HepG2 (cell line): Measurements from ENCODE around the gene TFDP2. TPM values are rescaled to one million over a fixed set of nuclear protein-coding genes. Genes with fewer than 3 reads are reported as not detected.

ENCODE experiments used
- ARNT ChIP-seq: fragments of 450-650 bp; IDR thresholded peaks from 2 replicates; pipeline ENCODE4 v1.6.1; 2017
- CBX2 ChIP-seq, 2 experiments: fragments of 200-600 bp in 1 of 2; sonication (generic); formaldehyde crosslinking in 1 of 2; IDR thresholded peaks; 2 replicates each; pipeline versions ENCODE4 v1.7.0 to v1.8.1; 2018 to 2022; ENCODE audit warnings: low read depth in 2 of 2, low read length in 1 of 2, mild to moderate bottlenecking in 1 of 2, missing genetic modification reagents in 1 of 2
- CREM ChIP-seq, 2 experiments: sonication (generic) in 1 of 2; formaldehyde crosslinking in 1 of 2; IDR thresholded peaks; 2 replicates each; pipeline versions ENCODE4 v1.4.0 to v1.6.1; 2016 to 2020; ENCODE audit warnings: antibody characterized with exemption in 1 of 2, mild to moderate bottlenecking in 1 of 2, missing genetic modification reagents in 1 of 2
- E2F5 ChIP-seq: sonication (generic); formaldehyde crosslinking; conservative IDR thresholded peaks from 2 replicates; pipeline ENCODE4 v1.4.0; 2020; ENCODE audit warnings: missing genetic modification reagents
- GABPA ChIP-seq, 2 experiments: IDR thresholded peaks; 2 replicates each; pipeline ENCODE4 v1.6.1; 2011 to 2016; ENCODE audit warnings: low read depth in 2 of 2, low read length in 1 of 2, missing biosample characterization in 1 of 2, missing genetic modification characterization in 1 of 2
- GRHL1 ChIP-seq: sonication (generic); formaldehyde crosslinking; conservative IDR thresholded peaks from 2 replicates; pipeline ENCODE4 v1.8.0; 2022; ENCODE audit warnings: missing genetic modification reagents
- HES4 ChIP-seq: sonication (generic); formaldehyde crosslinking; IDR thresholded peaks from 2 replicates; pipeline ENCODE4 v1.9.0; 2021; ENCODE audit warnings: mild to moderate bottlenecking, missing genetic modification reagents, borderline replicate concordance
- HIVEP1 ChIP-seq: sonication (generic); formaldehyde crosslinking; IDR thresholded peaks from 2 replicates; pipeline ENCODE4 v1.4.0; 2020; ENCODE audit warnings: mild to moderate bottlenecking, missing genetic modification reagents
- HOXA7 ChIP-seq: sonication (generic); formaldehyde crosslinking; IDR thresholded peaks from 2 replicates; pipeline ENCODE4 v1.8.1; 2022; ENCODE audit warnings: mild to moderate bottlenecking, missing genetic modification reagents, moderate library complexity
- KDM1A ChIP-seq: IDR thresholded peaks from 2 replicates; pipeline ENCODE4 v1.6.1; 2016; ENCODE audit warnings: missing compliant biosample characterization
- KLF6 ChIP-seq: IDR thresholded peaks from 2 replicates; pipeline ENCODE4 v1.8.0; 2016; ENCODE audit warnings: missing biosample characterization, missing genetic modification reagents
- KMT2B ChIP-seq: IDR thresholded peaks from 2 replicates; pipeline ENCODE4 v1.6.1; 2016; ENCODE audit warnings: missing genetic modification reagents, missing compliant biosample characterization
- MNT ChIP-seq: fragments of 450-650 bp; IDR thresholded peaks from 2 replicates; pipeline ENCODE4 v1.6.1; 2016
- MZF1 ChIP-seq: sonication (generic); formaldehyde crosslinking; IDR thresholded peaks from 2 replicates; pipeline ENCODE4 v1.8.1; 2023; ENCODE audit warnings: mild to moderate bottlenecking, missing genetic modification reagents, borderline replicate concordance
- NR2F2 ChIP-seq: IDR thresholded peaks from 2 replicates; pipeline ENCODE4 v1.6.1; 2012; ENCODE audit warnings: low read depth, inconsistent platforms, borderline replicate concordance
- RAD51 ChIP-seq: fragments of 450-650 bp; IDR thresholded peaks from 2 replicates; pipeline ENCODE4 v1.6.1; 2016; ENCODE audit warnings: borderline replicate concordance
- SIX4 ChIP-seq: sonication (generic); formaldehyde crosslinking; IDR thresholded peaks from 2 replicates; pipeline ENCODE4 v1.4.0; 2020; ENCODE audit warnings: missing genetic modification reagents
- TMF1 ChIP-seq: sonication (generic); formaldehyde crosslinking; IDR thresholded peaks from 2 replicates; pipeline ENCODE4 v1.8.1; 2022; ENCODE audit warnings: low read depth, missing genetic modification reagents
- ZNF446 ChIP-seq: sonication (generic); formaldehyde crosslinking; IDR thresholded peaks from 2 replicates; pipeline ENCODE4 v1.5.0; 2020; ENCODE audit warnings: mild to moderate bottlenecking, missing genetic modification reagents
- ZNF7 ChIP-seq: IDR thresholded peaks from 2 replicates; pipeline ENCODE4 v1.6.1; 2016; ENCODE audit warnings: missing biosample characterization, missing genetic modification reagents
- polyA plus RNA-seq, 8 experiments: library from polyadenylated mRNA; depleted of rRNA in 3 of 8; stranded (reverse) in 7 of 8; unstranded in 1 of 8; fragments of >200 nt; fragmentation: Illumina TruSeq in 4 of 8; extraction: Trizol in 4 of 8; gene quantifications; 2 replicates each; pipeline versions ENCODE4 v1.2.1 to v1.2.3, GENCODE V29; 2011 to 2016; ENCODE audit warnings: low read depth in 4 of 8, missing spikeins in 1 of 8, mixed read lengths in 1 of 8; ENCODE audit not compliant: insufficient read depth in 1 of 8
- total RNA-seq, 5 experiments: library from RNA; depleted of rRNA; stranded (reverse); fragments of >200 nt; fragmentation: Illumina TruSeq; extraction: Trizol; gene quantifications; 2 replicates each; pipeline ENCODE4 v1.2.3, GENCODE V29; 2016; ENCODE audit warnings: low read depth in 1 of 5
- TF ChIP-seq, protein P1 (sequence below): sonication (generic); formaldehyde crosslinking; IDR thresholded peaks from 2 replicates; pipeline ENCODE4; 2020; ENCODE audit warnings: missing genetic modification reagents, mild to moderate bottlenecking, borderline replicate concordance
- TF ChIP-seq, protein P2 (sequence below): sonication (generic); formaldehyde crosslinking; IDR thresholded peaks from 2 replicates; pipeline ENCODE4 v1.4.0; 2020; ENCODE audit warnings: missing genetic modification reagents

Gene TFDP2
- total and polyA plus RNA-seq, 2 of the 13 experiments (the other 11 are each of a cell fraction or from before 2014, with no cell fraction given) = 17.9 to 37.4 TPM

- TF ChIP-seq HOXA7 (CRISPR knock-in tag) = no peak
- no peak for TF ChIP-seq KLF6 (CRISPR knock-in tag)
- TF ChIP-seq SIX4 (CRISPR knock-in tag) = peak; percentile 98
- no peak for TF ChIP-seq CBX2 (IDR thresholded peaks at IDR 0.05; ENCODE audit: low read depth, low read length)
- TF ChIP-seq CBX2 (CRISPR knock-in tag; IDR thresholded peaks at IDR 0.05; ENCODE audit: low read depth) = no peak
- TF ChIP-seq RAD51 = no peak
- no peak for TF ChIP-seq ZNF446 (CRISPR knock-in tag)
- TF ChIP-seq ARNT = no peak
- TF ChIP-seq GRHL1 (CRISPR knock-in tag) = no peak
- TF ChIP-seq KMT2B (CRISPR knock-in tag) = no peak
- no peak for TF ChIP-seq E2F5 (CRISPR knock-in tag)
- TF ChIP-seq, protein P1, sequence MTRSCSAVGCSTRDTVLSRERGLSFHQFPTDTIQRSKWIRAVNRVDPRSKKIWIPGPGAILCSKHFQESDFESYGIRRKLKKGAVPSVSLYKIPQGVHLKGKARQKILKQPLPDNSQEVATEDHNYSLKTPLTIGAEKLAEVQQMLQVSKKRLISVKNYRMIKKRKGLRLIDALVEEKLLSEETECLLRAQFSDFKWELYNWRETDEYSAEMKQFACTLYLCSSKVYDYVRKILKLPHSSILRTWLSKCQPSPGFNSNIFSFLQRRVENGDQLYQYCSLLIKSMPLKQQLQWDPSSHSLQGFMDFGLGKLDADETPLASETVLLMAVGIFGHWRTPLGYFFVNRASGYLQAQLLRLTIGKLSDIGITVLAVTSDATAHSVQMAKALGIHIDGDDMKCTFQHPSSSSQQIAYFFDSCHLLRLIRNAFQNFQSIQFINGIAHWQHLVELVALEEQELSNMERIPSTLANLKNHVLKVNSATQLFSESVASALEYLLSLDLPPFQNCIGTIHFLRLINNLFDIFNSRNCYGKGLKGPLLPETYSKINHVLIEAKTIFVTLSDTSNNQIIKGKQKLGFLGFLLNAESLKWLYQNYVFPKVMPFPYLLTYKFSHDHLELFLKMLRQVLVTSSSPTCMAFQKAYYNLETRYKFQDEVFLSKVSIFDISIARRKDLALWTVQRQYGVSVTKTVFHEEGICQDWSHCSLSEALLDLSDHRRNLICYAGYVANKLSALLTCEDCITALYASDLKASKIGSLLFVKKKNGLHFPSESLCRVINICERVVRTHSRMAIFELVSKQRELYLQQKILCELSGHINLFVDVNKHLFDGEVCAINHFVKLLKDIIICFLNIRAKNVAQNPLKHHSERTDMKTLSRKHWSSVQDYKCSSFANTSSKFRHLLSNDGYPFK = no peak
- TF ChIP-seq CREM (IDR thresholded peaks at IDR 0.05) = no peak
- TF ChIP-seq CREM (CRISPR knock-in tag; IDR thresholded peaks at IDR 0.05) = no peak
- TF ChIP-seq ZNF7 (CRISPR knock-in tag) = no peak
- TF ChIP-seq, protein P2, sequence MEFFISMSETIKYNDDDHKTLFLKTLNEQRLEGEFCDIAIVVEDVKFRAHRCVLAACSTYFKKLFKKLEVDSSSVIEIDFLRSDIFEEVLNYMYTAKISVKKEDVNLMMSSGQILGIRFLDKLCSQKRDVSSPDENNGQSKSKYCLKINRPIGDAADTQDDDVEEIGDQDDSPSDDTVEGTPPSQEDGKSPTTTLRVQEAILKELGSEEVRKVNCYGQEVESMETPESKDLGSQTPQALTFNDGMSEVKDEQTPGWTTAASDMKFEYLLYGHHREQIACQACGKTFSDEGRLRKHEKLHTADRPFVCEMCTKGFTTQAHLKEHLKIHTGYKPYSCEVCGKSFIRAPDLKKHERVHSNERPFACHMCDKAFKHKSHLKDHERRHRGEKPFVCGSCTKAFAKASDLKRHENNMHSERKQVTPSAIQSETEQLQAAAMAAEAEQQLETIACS (CRISPR knock-in tag) = no peak
- TF ChIP-seq NR2F2 = no peak
- TF ChIP-seq GABPA (IDR thresholded peaks at IDR 0.05; ENCODE audit: low read depth, low read length) = no peak
- no peak for TF ChIP-seq GABPA (CRISPR knock-in tag; IDR thresholded peaks at IDR 0.05; ENCODE audit: low read depth)
- TF ChIP-seq MNT = no peak
- peak; percentile 46; the same call in 1 of the 2 replicates for TF ChIP-seq KDM1A (CRISPR knock-in tag)
- TF ChIP-seq MZF1 = no peak
- no peak for TF ChIP-seq HES4 (CRISPR knock-in tag)
- no peak for TF ChIP-seq TMF1 (CRISPR knock-in tag)
- no peak for TF ChIP-seq HIVEP1 (CRISPR knock-in tag)
Observed at GRCh38 chr3:142117056-142117851, 32.1 kb downstream of the TFDP2 start (continued).
